GM21390 (cell line): ENCODE results near the gene ABCG4.
"Not testable (repeated sequence)": the region's sequence is repeated elsewhere in the genome, so short reads cannot be mapped to it uniquely, and the experiment has no call there.

ENCODE experiments used
- ATAC-seq: cut with Tn5 transposase; IDR thresholded peaks from one replicate; pipeline ENCODE4 v1.9.1; 2021; ENCODE audit not compliant: unreplicated experiment

ABCG4 gene

GRCh38 chr11:119180729-119181676 is 32.2 kb downstream of the ABCG4 start:
- no peak for ATAC-seq

GRCh38 chr11:119181677-119182412 is 33.0 kb downstream of the ABCG4 start:
- no peak for ATAC-seq

GRCh38 chr11:119184399-119184798 is 35.5 kb downstream of the ABCG4 start:
- not testable (repeated sequence) for ATAC-seq

GRCh38 chr11:119185981-119186634 is 37.3 kb downstream of the ABCG4 start:
- no peak for ATAC-seq

- no peak for ATAC-seq
These were observed 38.5 kb downstream of the ABCG4 start for GRCh38 chr11:119187123-119187892.

- ATAC-seq = no peak
These were observed 39.2 kb downstream of the ABCG4 start for GRCh38 chr11:119188067-119188466.

GRCh38 chr11:119188887-119189286 is 40.0 kb downstream of the ABCG4 start:
- ATAC-seq = no peak

- ATAC-seq = no peak
These were observed 40.5 kb downstream of the ABCG4 start for GRCh38 chr11:119189393-119189792.

GRCh38 chr11:119190531-119190930 is 41.7 kb downstream of the ABCG4 start:
- no peak for ATAC-seq

GRCh38 chr11:119191265-119191664 is 42.4 kb downstream of the ABCG4 start:
- not testable (repeated sequence) for ATAC-seq

- no peak for ATAC-seq
These were observed 43.3 kb downstream of the ABCG4 start for GRCh38 chr11:119192111-119192510.

GRCh38 chr11:119193001-119193400 is 44.1 kb downstream of the ABCG4 start:
- no peak for ATAC-seq

- ATAC-seq = no peak
These were observed 44.8 kb downstream of the ABCG4 start for GRCh38 chr11:119193626-119194025.

GRCh38 chr11:119194811-119195440 is 46.1 kb downstream of the ABCG4 start:
- no peak for ATAC-seq

- no peak for ATAC-seq
These were observed 46.8 kb downstream of the ABCG4 start for GRCh38 chr11:119195680-119196079.

GRCh38 chr11:119196833-119197483 is 48.1 kb downstream of the ABCG4 start:
- ATAC-seq = no peak

GRCh38 chr11:119198925-119199324 is 50.1 kb downstream of the ABCG4 start:
- no peak for ATAC-seq

GRCh38 chr11:119201236-119201635 is 52.4 kb downstream of the ABCG4 start:
- not testable (repeated sequence) for ATAC-seq

GRCh38 chr11:119202554-119202953 is 53.7 kb downstream of the ABCG4 start:
- no peak for ATAC-seq

- no peak for ATAC-seq
These were observed 55.2 kb downstream of the ABCG4 start for GRCh38 chr11:119204066-119204465.
